ENCODE data around the gene RBP3. TPM values are rescaled to one million over a fixed set of nuclear protein-coding genes. Genes with fewer than 3 reads are reported as not detected.

RBP3 gene
- total RNA-seq, 1 donor from 2014 or later: not detected

DNA sequence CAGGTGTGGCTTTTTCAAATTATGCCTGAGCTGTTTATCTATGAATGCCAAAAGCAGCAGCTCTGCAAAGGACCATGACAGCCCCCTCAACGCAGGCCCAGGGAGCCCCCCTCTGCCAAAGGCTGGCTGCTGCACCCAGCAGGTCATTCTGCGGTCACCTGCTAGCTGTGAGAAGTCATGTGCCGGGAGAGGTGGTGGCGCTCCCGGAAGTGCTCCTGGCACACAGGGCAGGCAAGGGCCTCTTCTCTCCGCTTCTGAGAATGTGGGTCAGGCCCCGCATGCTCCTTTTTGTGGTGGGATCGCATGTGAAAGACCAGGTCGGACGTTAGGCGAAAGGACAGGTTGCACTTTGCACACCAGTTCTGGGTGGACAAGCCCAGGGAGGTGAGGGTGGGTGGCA lies 19.5 kb downstream of the RBP3 start:
- Mint-ChIP-seq H3K4me1 (no peaks in the 10 kb centered on the region), H3K9me3 (no peaks in the 10 kb centered on the region), H3K4me3 (no peak overlapping the region), H3K27ac (ENCODE audit: unreplicated experiment) (no peak overlapping the region), H3K27me3 (ENCODE audit: low read depth) (no peaks in the 10 kb centered on the region), H3K36me3 (ENCODE audit: low read depth) (no peaks in the 10 kb centered on the region)
- TF ChIP-seq, protein P1, sequence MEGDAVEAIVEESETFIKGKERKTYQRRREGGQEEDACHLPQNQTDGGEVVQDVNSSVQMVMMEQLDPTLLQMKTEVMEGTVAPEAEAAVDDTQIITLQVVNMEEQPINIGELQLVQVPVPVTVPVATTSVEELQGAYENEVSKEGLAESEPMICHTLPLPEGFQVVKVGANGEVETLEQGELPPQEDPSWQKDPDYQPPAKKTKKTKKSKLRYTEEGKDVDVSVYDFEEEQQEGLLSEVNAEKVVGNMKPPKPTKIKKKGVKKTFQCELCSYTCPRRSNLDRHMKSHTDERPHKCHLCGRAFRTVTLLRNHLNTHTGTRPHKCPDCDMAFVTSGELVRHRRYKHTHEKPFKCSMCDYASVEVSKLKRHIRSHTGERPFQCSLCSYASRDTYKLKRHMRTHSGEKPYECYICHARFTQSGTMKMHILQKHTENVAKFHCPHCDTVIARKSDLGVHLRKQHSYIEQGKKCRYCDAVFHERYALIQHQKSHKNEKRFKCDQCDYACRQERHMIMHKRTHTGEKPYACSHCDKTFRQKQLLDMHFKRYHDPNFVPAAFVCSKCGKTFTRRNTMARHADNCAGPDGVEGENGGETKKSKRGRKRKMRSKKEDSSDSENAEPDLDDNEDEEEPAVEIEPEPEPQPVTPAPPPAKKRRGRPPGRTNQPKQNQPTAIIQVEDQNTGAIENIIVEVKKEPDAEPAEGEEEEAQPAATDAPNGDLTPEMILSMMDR (conservative IDR thresholded peaks at IDR 0.05): no peak
- no peak for DNase-seq (ENCODE audit: low read depth, low spot score)

DNA sequence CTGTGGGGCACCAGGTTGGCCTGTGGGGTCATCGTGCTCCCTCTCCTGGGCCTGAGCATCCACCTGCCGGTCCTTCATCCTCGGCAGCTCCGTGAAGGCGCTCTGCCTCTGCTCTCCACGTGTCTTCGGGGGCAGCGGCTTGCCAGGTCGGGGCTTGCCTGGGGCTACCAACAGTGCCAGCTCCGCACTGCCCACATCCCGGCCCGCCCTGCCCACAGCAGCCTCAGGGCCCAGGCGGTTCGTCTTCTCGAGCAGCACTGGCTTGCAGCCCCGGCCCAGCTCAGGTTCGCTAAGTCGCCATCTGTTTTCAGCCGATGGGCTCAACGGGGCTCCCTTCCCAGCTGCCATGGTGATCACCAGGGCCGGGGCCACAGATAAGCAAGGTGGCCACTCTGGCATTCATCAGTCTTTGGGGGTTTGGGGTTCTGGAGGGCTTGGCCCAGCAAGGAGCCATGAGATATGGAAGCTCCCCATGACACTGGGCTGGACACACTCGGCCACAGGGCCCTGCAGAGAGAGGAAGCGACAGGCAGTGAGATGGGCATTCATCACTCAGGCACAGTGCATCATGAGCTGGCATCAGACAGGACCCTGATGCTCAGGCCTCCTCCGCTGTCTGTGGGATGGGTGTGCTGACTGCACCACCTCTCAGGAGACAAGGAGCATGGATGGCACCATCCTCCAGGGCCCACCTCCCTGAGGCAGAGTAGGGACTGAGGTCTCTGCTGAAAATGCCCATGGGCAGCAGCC lies 20.4 kb downstream of the RBP3 start:
- Mint-ChIP-seq H3K27ac (ENCODE audit: unreplicated experiment) (peak overlapping the region; percentile 50), H3K4me1 (no peaks in the 10 kb centered on the region), H3K36me3 (ENCODE audit: low read depth) (no peaks in the 10 kb centered on the region), H3K9me3 (no peaks in the 10 kb centered on the region), H3K4me3 (no peak overlapping the region), H3K27me3 (ENCODE audit: low read depth) (no peaks in the 10 kb centered on the region)
- TF ChIP-seq, protein P1 (conservative IDR thresholded peaks at IDR 0.05): no peak
- no peak for DNase-seq (ENCODE audit: low read depth, low spot score)

GRCh38 chr10:47369251-47369894 lies 21.2 kb downstream of the RBP3 start:
- Mint-ChIP-seq H3K27ac (ENCODE audit: unreplicated experiment) (no peak overlapping the region), H3K4me3 (no peak overlapping the region), H3K9me3 (no peaks in the 10 kb centered on the region), H3K4me1 (no peaks in the 10 kb centered on the region), H3K36me3 (ENCODE audit: low read depth) (no peaks in the 10 kb centered on the region), H3K27me3 (ENCODE audit: low read depth) (no peaks in the 10 kb centered on the region)
- TF ChIP-seq, protein P1 (conservative IDR thresholded peaks at IDR 0.05): no peak
- no peak for DNase-seq (ENCODE audit: low read depth, low spot score)

DNA sequence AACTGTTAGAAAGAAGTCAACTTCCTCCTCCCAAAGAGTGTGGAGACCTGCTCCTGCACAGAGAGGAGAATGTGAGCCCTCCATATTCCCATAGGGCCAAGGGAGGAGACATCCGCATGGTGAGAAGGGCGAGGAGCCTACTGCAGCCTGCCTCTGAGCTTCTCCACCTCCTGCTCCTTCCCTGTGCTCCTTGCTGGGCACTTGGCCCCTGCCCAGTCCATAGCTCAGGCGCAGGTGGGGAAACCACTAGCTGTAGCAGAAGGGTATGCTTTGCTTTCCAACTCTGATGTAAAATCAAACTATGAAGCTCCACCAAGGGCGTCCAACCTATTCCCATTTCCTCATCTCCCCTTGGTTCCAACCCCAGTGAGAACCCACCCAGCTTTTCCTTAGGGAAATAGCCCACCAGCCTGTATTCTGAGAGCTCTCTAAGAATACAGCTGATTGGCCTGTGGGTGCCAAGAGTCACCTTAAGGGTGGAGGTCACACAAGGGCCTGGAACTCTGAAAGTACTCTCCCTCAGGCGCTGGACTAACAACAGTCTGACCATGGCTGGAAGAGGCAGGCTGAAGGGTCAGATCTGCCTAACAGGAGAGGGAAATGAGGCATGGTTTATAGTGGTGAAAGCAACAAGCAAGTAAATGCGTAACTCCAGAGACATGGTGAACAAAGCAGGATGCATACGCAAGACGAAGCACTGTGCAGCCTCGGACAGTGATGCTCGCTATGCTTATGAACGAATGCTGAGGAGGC lies 22.0 kb downstream of the RBP3 start:
- H3K4me1 Mint-ChIP-seq: no peaks in the 10 kb centered on the region
- no peaks in the 10 kb centered on the region for H3K9me3 Mint-ChIP-seq
- no peaks in the 10 kb centered on the region for H3K27me3 Mint-ChIP-seq (ENCODE audit: low read depth)
- H3K27ac Mint-ChIP-seq (ENCODE audit: unreplicated experiment): no peak overlapping the region
- H3K4me3 Mint-ChIP-seq: no peak overlapping the region
- TF ChIP-seq, protein P1 (conservative IDR thresholded peaks at IDR 0.05): no peak
- no peak for DNase-seq (ENCODE audit: low read depth, low spot score)
- H3K36me3 Mint-ChIP-seq (ENCODE audit: low read depth): no peaks in the 10 kb centered on the region

DNA sequence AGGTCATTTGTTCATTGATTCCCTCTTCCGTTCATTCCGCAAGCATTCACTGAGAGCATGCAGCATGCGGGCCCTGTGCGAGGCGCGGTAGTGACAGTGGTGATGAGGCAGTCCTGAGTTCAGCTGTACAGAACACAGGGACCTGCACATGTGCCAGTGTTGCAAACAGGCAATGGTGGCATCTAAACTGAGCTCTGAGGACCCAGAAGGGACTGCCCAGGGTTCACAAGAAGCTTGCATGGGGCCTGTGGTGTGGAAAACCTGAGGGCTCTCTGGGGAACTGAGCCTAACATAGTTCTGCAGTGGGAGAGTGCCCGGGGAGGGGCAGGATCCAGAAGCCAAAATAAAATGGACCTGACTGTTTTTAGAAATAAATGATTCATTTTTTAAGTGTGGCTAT lies 22.7 kb downstream of the RBP3 start:
- Mint-ChIP-seq H3K9me3 (no peaks in the 10 kb centered on the region), H3K4me3 (no peak overlapping the region), H3K36me3 (ENCODE audit: low read depth) (no peaks in the 10 kb centered on the region), H3K27ac (ENCODE audit: unreplicated experiment) (no peak overlapping the region), H3K4me1 (no peaks in the 10 kb centered on the region), H3K27me3 (ENCODE audit: low read depth) (peaks cover 4% of the 10 kb centered on the region)
- no peak for DNase-seq (ENCODE audit: low read depth, low spot score)
- TF ChIP-seq, protein P1 (conservative IDR thresholded peaks at IDR 0.05): no peak
